RPMI8226 (cell line): ENCODE results near the gene ORMDL3.

Experiments
- DNase-seq: peaks from one replicate; pipeline ENCODE4 v3.0.0-alpha.2; 2015

Gene ORMDL3

GRCh38 chr17:39927101-39927928 lies at the start of gene ORMDL3, which contains the start of gene LRRC3C:
TSS of gene ORMDL3 (minus strand) at chr17:39927601. CDS start at chr17:39924203, 3,398 bp downstream.
TSS of gene LRRC3C (plus strand) at chr17:39927732. CDS start at chr17:39941524, 13,792 bp downstream.
- peak; percentile 94 for DNase-seq

DNA sequence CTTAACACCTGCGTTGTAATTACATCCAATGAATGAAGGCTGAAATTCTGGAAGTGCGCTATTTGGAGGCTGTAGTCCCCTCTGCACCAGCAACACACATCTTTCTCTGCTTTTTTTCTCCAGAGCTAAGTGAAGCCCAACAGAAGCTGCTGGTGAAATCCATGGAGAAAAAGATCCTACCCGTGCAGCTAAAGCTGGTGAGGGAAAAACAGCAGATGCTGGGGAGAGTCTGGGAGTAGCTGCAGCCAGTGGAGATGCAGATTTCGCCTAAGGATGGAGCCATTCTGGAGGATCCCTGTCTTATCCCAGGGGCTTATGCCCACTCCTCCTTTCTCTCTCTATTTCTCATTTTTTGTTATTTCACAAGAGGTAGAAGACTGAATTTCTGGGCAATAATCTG lies 48.4 kb upstream of the ORMDL3 start:
- no peak for DNase-seq

DNA sequence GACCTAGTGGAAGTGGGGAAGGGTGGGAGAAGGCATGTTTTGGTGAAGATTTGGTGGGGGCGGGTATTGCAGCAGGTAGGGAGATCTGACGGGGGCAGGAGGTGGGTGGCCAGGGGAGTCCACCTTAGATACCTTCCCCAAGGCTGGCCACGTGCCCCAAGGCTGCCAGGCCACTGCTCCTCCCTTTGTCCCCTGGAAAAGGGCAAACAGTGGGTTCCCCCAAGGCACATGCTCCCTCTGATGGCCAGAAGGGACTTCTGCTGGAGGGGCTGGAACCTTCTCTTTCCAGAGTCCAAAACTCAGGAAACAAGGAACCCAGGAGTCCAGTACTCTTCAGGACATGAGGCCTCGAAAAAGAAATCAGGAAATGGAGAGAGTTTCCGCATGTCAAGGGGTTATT lies 47.0 kb upstream of the ORMDL3 start:
- DNase-seq, result no peak

- DNase-seq, result no peak
Observed at GRCh38 chr17:39973496-39973895, 46.1 kb upstream of the ORMDL3 start.

DNA sequence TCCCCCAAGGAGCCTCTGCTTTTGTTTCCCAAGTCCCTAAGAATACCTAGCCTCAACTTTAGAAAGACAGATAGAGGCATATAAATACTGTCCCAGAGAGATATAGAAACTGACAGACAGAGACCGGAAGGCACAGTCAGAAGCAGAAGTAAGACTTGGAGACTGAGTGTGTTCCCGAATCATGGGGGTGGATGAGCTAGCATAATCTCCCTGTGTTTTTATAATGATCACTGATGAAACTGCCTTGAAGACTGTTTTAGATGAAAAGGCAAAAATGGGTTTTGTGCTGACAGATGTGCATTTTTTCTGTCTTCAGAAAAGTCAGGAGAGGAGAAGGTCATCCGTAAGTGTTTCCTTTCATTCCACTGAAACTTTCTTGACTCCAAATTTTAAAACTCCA lies 44.9 kb upstream of the ORMDL3 start:
- DNase-seq, result peak; percentile 56

DNA sequence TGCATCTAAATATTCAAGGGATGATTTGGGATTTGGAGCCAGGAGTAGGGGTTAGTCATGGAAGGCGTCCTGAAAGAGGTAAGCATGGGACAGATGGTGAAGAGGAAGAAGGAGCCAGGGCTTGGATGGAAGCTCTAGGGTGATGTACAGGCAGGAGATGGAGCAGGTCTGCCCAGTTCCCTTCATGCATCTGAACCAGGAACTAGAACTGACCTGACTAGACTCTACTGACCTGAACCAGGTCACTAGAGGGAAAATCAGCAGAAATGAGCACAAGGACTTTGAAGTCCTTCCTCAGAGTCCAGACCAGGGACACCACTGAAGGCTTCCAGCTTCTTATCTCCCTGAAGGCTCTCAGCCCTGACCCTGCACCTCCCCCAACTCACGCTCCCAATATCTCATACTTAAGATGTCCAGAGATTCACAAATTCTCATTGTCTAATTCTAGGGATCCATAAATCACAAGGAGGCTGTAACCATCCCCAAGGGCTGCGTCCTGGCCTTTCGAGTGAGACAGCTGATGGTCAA lies 43.7 kb upstream of the ORMDL3 start:
- DNase-seq, result no peak

GRCh38 chr17:39970157-39970692 lies 42.8 kb upstream of the ORMDL3 start:
- no peak for DNase-seq

DNA sequence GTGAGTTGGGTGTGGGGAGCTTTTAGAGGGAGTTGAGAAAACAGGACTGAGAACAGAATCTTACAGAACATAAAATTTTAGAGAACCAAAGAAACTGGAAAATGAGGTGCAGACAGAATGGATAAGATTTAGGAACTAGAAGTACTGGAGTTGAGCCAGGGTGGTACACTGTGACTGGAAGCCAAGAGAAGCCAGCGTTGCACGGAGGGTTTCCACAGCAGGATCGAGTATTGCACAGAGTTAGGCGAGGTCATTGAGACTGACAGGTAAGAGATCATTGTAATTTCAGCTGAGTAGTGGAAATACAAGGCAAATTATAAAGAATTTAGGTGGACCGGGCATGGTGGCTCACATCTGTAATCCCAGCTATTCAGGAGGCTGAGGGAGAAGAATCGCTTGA lies 42.0 kb upstream of the ORMDL3 start:
- DNase-seq, result no peak

DNA sequence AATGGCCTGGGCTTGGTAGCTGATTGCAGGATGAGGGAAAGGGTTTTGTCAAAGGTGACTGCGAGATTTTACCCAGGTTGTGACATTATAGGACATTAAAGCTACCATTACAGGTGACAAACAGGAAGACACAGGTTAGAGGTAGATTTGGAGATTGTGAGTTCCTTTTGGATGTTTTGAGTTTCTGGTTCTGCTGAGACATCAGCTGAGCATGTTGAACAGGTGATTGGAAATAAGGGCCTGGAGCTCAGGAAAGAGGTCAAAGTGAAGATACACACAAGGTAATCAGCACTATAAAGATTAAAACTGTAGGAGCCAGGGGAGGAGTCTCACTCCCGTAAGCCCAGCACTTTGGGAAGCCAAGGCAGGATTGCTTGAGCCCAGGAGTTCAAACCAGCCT lies 41.4 kb upstream of the ORMDL3 start:
- no peak for DNase-seq

DNA sequence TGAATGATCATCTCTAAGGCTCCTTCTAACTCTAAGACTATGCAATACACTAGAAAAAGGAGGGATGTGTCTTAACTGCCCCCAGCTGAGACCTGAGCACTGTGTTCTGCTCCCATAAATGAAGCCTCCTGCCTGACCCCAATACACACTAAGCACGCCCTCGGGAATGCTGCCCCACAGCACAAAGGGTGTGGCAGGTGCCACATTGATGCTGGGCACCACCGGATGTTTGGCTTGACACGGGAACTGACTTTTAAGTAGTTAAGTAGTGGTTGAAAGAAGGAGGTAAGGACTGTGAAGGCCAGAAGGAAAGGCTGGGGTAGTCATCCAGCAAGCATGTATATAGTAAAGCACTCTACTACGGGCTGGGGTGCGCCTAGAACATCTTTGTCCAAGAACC lies 39.4 kb upstream of the ORMDL3 start:
- no peak for DNase-seq

GRCh38 chr17:39965017-39965699 lies 37.8 kb upstream of the ORMDL3 start:
- DNase-seq, result no peak

- peak; percentile 40 for DNase-seq
Observed at GRCh38 chr17:39963829-39964228, 36.4 kb upstream of the ORMDL3 start.

GRCh38 chr17:39962642-39963220 lies 35.3 kb upstream of the ORMDL3 start, which contains the start of gene GSDMA:
TSS of gene GSDMA (plus strand) at chr17:39963004. CDS start at chr17:39965688, 2,684 bp downstream.
- no peak for DNase-seq

- no peak for DNase-seq
Observed at GRCh38 chr17:39960524-39961041, 33.2 kb upstream of the ORMDL3 start.

- DNase-seq, result no peak
Observed at GRCh38 chr17:39955726-39956225, 28.4 kb upstream of the ORMDL3 start.

- no peak for DNase-seq
Observed at GRCh38 chr17:39954876-39955275, 27.5 kb upstream of the ORMDL3 start.

- no peak for DNase-seq
Observed at GRCh38 chr17:39953471-39953888, 26.1 kb upstream of the ORMDL3 start.

DNA sequence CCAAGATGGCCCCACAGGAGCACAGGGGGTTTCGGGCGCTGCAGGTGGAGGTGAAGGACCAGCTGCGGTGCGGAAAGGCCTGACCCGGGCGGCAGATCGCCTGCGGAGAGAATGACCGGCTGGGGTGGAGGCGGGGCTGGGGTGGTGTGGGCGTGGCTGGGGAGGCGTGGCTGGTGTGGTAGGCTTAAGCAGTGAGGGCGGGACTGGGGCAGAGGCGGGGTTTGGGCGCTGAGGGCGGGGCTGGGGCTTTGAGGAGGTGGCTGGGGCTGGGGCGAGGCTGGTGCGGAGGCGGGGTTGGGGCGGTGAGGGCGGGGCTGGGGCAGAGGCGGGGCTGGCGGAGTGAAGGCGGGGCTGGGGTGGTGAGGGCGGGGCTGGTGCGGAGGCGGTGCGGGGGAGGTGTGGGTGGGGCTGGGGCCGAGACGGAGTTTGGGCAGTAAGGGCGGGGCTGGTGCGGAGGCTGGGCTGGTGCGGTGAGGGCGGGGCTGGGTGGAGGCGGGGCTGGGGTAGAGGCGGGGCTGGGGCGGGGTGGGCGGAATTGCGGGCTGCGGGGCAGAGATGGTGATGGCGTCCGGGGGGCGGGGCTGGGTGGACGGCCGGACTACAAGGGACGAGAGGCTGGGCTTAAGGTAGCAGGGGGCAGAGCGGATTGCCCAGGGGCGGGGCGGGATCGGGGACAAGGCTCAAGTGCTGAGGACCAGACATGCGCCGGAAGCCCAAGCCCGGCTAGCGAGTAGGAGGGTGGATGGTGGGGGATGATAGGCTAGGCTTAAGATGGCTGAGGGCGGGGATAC lies 25.5 kb upstream of the ORMDL3 start:
- DNase-seq, result peak; percentile 94

DNA sequence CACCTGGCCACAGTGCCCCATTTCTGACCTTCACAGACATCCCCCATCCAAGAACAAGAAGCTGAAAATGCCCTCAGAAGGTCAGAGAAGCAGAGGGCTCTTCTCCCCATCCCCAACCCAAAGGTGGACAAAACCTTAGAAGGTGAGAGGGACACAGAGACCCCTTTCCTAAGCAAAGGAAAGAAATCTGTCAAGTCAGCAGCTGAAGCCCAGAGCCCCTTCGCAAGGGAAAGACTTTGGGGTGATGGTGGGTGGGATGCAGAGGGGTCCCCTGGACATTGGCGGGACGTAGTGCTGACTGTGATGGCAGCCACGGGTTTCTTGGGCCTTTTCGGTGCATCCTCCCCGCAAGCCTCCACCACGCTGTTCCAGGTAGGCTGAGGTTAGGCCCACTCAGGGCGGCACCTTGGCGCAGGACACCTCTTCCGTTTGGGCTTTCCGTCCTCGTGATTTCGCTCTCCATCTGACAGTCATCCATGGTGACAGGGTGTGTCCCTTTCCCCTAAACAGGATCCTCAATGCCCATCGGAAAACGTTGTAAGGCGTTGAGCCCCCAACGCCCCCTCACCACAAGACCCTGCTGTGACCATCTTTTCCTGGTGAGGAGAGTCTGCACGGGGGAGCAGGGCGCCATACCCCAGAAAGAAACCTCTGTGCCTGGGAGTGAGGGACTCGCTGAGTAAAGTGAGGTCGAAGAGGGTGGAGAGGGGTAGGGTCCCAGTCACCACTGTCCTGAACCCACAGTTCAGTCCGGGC lies 24.7 kb upstream of the ORMDL3 start:
- no peak for DNase-seq

GRCh38 chr17:39950871-39951348 lies 23.5 kb upstream of the ORMDL3 start:
- no peak for DNase-seq

DNA sequence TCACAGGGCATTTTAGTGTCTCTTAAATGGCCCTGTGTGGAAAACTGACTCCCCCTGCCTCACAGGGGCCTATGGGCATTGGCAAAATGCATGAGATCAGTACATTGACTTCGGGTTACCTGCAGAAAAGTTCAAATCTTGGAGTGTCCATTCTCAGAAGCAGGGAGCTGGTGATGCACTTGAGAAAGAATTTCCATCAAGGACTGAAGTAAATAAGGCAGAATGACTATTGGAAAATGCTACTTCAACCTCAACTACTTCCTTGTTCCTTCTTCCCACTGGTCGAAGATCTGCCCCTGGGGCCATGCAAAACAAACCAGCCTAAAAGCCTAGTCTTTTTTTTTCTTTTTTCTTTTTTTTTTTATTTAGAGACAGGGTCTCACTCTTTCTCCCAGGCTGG lies 21.6 kb upstream of the ORMDL3 start:
- no peak for DNase-seq
